COR-L47 (cell line): ENCODE data around the gene CHMP2A.
"Not testable (repeated sequence)": the region's sequence is repeated elsewhere in the genome, so short reads cannot be mapped to it uniquely, and the experiment has no call there.

ENCODE experiments used
- DNase-seq: peaks from one replicate; lab custom pipeline; 2025; lab: John Stamatoyannopoulos, UW

Gene CHMP2A

GRCh38 chr19:58511353-58512208 is 43.3 kb downstream of the CHMP2A start, which contains the start of gene SLC27A5:
SLC27A5 (minus strand) TSS chr19:58511992; CDS start chr19:58511955, 37 bp downstream.
- DNase-seq = no peak

DNA sequence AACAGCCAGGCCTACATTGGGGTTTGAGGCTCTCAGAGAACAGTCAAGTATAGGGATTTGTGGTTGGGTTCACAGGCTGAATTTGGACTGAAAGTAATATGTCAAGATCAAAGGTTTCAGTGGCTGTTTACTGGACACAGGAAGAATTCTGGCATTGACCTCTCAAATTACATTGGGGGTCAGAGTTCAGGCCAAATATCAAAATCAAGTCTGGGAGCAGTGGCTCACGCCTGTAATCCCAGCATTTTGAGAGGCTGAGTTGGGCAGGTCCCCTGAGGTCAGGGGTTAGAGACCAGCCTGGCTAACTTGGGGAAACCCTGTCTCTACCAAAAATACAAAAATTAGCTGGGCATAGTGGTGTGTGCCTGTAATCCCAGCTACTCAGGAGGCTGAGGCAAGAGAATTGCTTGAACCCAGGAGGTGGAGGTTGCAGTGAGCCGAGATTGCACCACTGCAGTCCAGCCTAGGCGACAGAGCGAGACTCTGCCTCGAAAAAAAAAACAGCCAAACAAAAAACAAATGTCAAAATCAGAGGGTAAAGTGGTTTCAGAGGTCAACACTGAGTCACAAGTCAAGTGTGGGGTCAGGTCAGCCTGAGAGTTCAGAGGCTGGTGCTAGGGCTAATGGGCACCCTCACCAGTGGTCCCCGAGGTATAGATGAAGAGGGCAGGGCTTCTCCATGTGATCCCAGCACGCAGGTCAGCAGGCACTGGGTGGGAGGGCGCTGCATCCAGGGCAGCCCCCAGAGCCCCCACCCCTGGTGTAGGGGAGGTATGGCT is 44.6 kb downstream of the CHMP2A start:
- DNase-seq = no peak

DNA sequence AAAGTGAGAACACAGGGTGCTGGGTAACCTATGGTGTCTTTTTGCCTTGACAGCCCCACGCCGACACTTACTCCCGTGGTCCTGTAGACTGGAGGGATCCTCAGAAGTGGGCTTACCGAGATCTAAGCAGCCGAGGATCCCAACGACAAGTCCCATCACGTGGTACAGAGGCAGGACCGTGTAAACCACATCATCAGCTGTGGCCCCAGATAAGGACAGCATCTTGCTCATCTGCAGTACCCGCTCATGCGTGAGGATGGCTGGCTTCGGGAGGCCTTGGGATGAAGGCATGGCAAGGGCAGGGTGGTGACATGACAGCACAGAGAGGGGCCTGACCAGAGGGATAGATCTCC is 45.2 kb downstream of the CHMP2A start:
- DNase-seq = no peak

GRCh38 chr19:58507602-58508223 is 47.2 kb downstream of the CHMP2A start:
- not testable (repeated sequence) for DNase-seq
